Adipocyte (in vitro differentiated cells): ENCODE results near the gene TMEM43.
A peak's percentile ranks its signal among the peaks of the same experiment; 100 is the strongest.

ENCODE experiments used
- DNase-seq: peaks from one replicate; pipeline ENCODE4 v3.0.0-alpha.2; 2015; ENCODE audit warnings: low read depth
- H3K27me3 ChIP-seq: replicated peaks from 2 replicates; pipeline ENCODE4 v1.7.0; 2013; ENCODE audit warnings: mild to moderate bottlenecking, low read length, moderate library complexity; ENCODE audit not compliant: control insufficient read depth, insufficient read depth
- H3K36me3 ChIP-seq: 2 replicates; pipeline ENCODE4 v1.7.0; 2013; ENCODE audit warnings: low read length, mild to moderate bottlenecking, moderate library complexity; ENCODE audit not compliant: control insufficient read depth, insufficient read depth, severe bottlenecking
- H3K4me1 ChIP-seq: 2 replicates; pipeline ENCODE4 v1.7.0; 2013; ENCODE audit warnings: mild to moderate bottlenecking, low read length, moderate library complexity; ENCODE audit not compliant: control insufficient read depth, insufficient read depth
- H3K4me3 ChIP-seq: 2 replicates; pipeline ENCODE4 v1.7.0; 2013; ENCODE audit warnings: mild to moderate bottlenecking, low read length, moderate library complexity
- H3K9ac ChIP-seq: 2 replicates; pipeline ENCODE4 v1.7.0; 2013; ENCODE audit warnings: mild to moderate bottlenecking, low read length, moderate library complexity
- H3K9me3 ChIP-seq: 2 replicates; pipeline ENCODE4 v1.7.0; 2013; ENCODE audit warnings: mild to moderate bottlenecking, low read length, moderate library complexity; ENCODE audit not compliant: control insufficient read depth

Gene TMEM43

GRCh38 chr3:14154895-14155440, 30.1 kb downstream of the TMEM43 start:
- no peaks in the 10 kb centered on the region for H3K9me3 ChIP-seq
- peaks cover 76% of the 10 kb centered on the region for H3K36me3 ChIP-seq
- no peak overlapping the region for H3K4me3 ChIP-seq
- no peak overlapping the region for H3K9ac ChIP-seq
- no peak for DNase-seq
- H3K27me3 ChIP-seq, result no peaks in the 10 kb centered on the region
- no peaks in the 10 kb centered on the region for H3K4me1 ChIP-seq

GRCh38 chr3:14156201-14156600, 31.3 kb downstream of the TMEM43 start:
- no peaks in the 10 kb centered on the region for H3K27me3 ChIP-seq
- H3K36me3 ChIP-seq, result peaks cover 88% of the 10 kb centered on the region
- H3K4me3 ChIP-seq, result no peak overlapping the region
- no peaks in the 10 kb centered on the region for H3K4me1 ChIP-seq
- H3K9ac ChIP-seq, result no peak overlapping the region
- peaks cover 7% of the 10 kb centered on the region for H3K9me3 ChIP-seq
- DNase-seq, result no peak

- H3K9ac ChIP-seq, result no peak overlapping the region
- no peaks in the 10 kb centered on the region for H3K27me3 ChIP-seq
- H3K4me3 ChIP-seq, result no peak overlapping the region
- peaks cover 88% of the 10 kb centered on the region for H3K36me3 ChIP-seq
- no peak for DNase-seq
- peaks cover 15% of the 10 kb centered on the region for H3K9me3 ChIP-seq
- no peaks in the 10 kb centered on the region for H3K4me1 ChIP-seq
Observed at GRCh38 chr3:14156843-14157561, 32.1 kb downstream of the TMEM43 start.

- no peak overlapping the region for H3K9ac ChIP-seq
Observed at GRCh38 chr3:14157951-14158350, 33.1 kb downstream of the TMEM43 start.

GRCh38 chr3:14158370-14158769, 33.5 kb downstream of the TMEM43 start:
- H3K9me3 ChIP-seq, result peaks cover 18% of the 10 kb centered on the region
- no peaks in the 10 kb centered on the region for H3K4me1 ChIP-seq
- no peak overlapping the region for H3K4me3 ChIP-seq
- H3K27me3 ChIP-seq, result no peaks in the 10 kb centered on the region
- no peak for DNase-seq
- H3K36me3 ChIP-seq, result peaks cover 89% of the 10 kb centered on the region
- H3K9ac ChIP-seq, result no peak overlapping the region

More at GRCh38 chr3:14157951-14158350, 33.1 kb downstream of the TMEM43 start:
- no peaks in the 10 kb centered on the region for H3K27me3 ChIP-seq
- no peaks in the 10 kb centered on the region for H3K4me1 ChIP-seq
- DNase-seq, result no peak
- H3K4me3 ChIP-seq, result no peak overlapping the region
- H3K9me3 ChIP-seq, result peaks cover 18% of the 10 kb centered on the region
- peaks cover 89% of the 10 kb centered on the region for H3K36me3 ChIP-seq

GRCh38 chr3:14159426-14159825, 34.6 kb downstream of the TMEM43 start:
- peaks cover 18% of the 10 kb centered on the region for H3K9me3 ChIP-seq
- no peaks in the 10 kb centered on the region for H3K4me1 ChIP-seq
- DNase-seq, result no peak
- no peaks in the 10 kb centered on the region for H3K27me3 ChIP-seq
- peaks cover 89% of the 10 kb centered on the region for H3K36me3 ChIP-seq
- no peak overlapping the region for H3K9ac ChIP-seq
- H3K4me3 ChIP-seq, result no peak overlapping the region

GRCh38 chr3:14161282-14161681, 36.4 kb downstream of the TMEM43 start:
- H3K4me1 ChIP-seq, result no peaks in the 10 kb centered on the region
- H3K27me3 ChIP-seq, result no peaks in the 10 kb centered on the region
- H3K4me3 ChIP-seq, result no peak overlapping the region
- peaks cover 18% of the 10 kb centered on the region for H3K9me3 ChIP-seq
- DNase-seq, result no peak
- no peak overlapping the region for H3K9ac ChIP-seq
- peaks cover 100% of the 10 kb centered on the region for H3K36me3 ChIP-seq

GRCh38 chr3:14162178-14162577, 37.3 kb downstream of the TMEM43 start:
- no peak for DNase-seq
- peaks cover 99% of the 10 kb centered on the region for H3K36me3 ChIP-seq

GRCh38 chr3:14166877-14167603, 42.2 kb downstream of the TMEM43 start:
- H3K27me3 ChIP-seq, result no peaks in the 10 kb centered on the region
- H3K9me3 ChIP-seq, result peaks cover 3% of the 10 kb centered on the region
- peaks cover 14% of the 10 kb centered on the region for H3K4me1 ChIP-seq
- no peak overlapping the region for H3K4me3 ChIP-seq
- peaks cover 99% of the 10 kb centered on the region for H3K36me3 ChIP-seq
- H3K9ac ChIP-seq, result no peak overlapping the region
- peak; percentile 77 for DNase-seq

More at GRCh38 chr3:14162178-14162577, 37.3 kb downstream of the TMEM43 start:
- no peaks in the 10 kb centered on the region for H3K4me1 ChIP-seq
- H3K9me3 ChIP-seq, result peaks cover 18% of the 10 kb centered on the region
- H3K9ac ChIP-seq, result no peak overlapping the region
- no peaks in the 10 kb centered on the region for H3K27me3 ChIP-seq
- no peak overlapping the region for H3K4me3 ChIP-seq

- Histone ChIP-seq H3K27me3 (no peaks in the 10 kb centered on the region), H3K9me3 (no peaks in the 10 kb centered on the region), H3K9ac (no peak overlapping the region), H3K36me3 (peaks cover 84% of the 10 kb centered on the region), H3K4me3 (no peak overlapping the region), H3K4me1 (peaks cover 14% of the 10 kb centered on the region)
- DNase-seq, result no peak
Observed at GRCh38 chr3:14169435-14169834, 44.6 kb downstream of the TMEM43 start.

GRCh38 chr3:14169871-14170270, 45.0 kb downstream of the TMEM43 start:
- peaks cover 80% of the 10 kb centered on the region for H3K36me3 ChIP-seq
- no peak overlapping the region for H3K9ac ChIP-seq
- no peaks in the 10 kb centered on the region for H3K9me3 ChIP-seq
- no peaks in the 10 kb centered on the region for H3K27me3 ChIP-seq
- H3K4me1 ChIP-seq, result peaks cover 14% of the 10 kb centered on the region
- DNase-seq, result no peak
- H3K4me3 ChIP-seq, result no peak overlapping the region
